ENCODE measurements around the gene CERCAM. TPM values are rescaled to one million over a fixed set of nuclear protein-coding genes. Genes with fewer than 3 reads are reported as not detected.

The CERCAM gene
- total and polyA plus RNA-seq, 2 of the 13 experiments (the other 11 are each of a cell fraction or from before 2014, with no cell fraction given), result 9.0 to 17.1 TPM

- TF ChIP-seq REST (IDR thresholded peaks at IDR 0.05; ENCODE audit: borderline replicate concordance in 1 of 2, low read depth in 1 of 2, low read length in 2 of 2) (no peak), PHF21A (CRISPR knock-in tag; IDR thresholded peaks at IDR 0.05) (no peak), PRDM15 (CRISPR knock-in tag; IDR thresholded peaks at IDR 0.05) (no peak), PCBP2 (optimal IDR thresholded peaks at IDR 0.05; ENCODE audit: low read depth, low read length, poor library complexity, severe bottlenecking) (no peak), ATF7-NPFF (CRISPR knock-in tag; IDR thresholded peaks at IDR 0.05; ENCODE audit: low read depth) (no peak), HNRNPLL (IDR thresholded peaks at IDR 0.05; ENCODE audit: low read depth, low read length, poor library complexity, severe bottlenecking) (no peak), ZNF335 (CRISPR knock-in tag; IDR thresholded peaks at IDR 0.05) (no peak), ZNF503 (CRISPR knock-in tag; IDR thresholded peaks at IDR 0.05) (no peak), GZF1 (CRISPR knock-in tag; IDR thresholded peaks at IDR 0.05) (no peak), KDM3A (CRISPR knock-in tag; IDR thresholded peaks at IDR 0.05; ENCODE audit: low read depth) (no peak), MED13 (CRISPR knock-in tag; IDR thresholded peaks at IDR 0.05) (no peak), CBX2 (IDR thresholded peaks at IDR 0.05; ENCODE audit: low read depth, low read length) (no peak), CBX2 (CRISPR knock-in tag; IDR thresholded peaks at IDR 0.05; ENCODE audit: low read depth) (no peak), RARG (CRISPR knock-in tag; IDR thresholded peaks at IDR 0.05; ENCODE audit: low read depth) (no peak)
These were observed 18.6 kb downstream of the CERCAM start (continued) for GRCh38 chr9:128439273-128439672.

Measured in HepG2 (cell line).